HEK293T (cell line): ENCODE data around the gene IL10RB.
"Not testable (repeated sequence)": the region's sequence is repeated elsewhere in the genome, so short reads cannot be mapped to it uniquely, and the experiment has no call there.

Source experiments
- ELF4 ChIP-seq: fragments of 450-650 bp; IDR thresholded peaks from 2 replicates; pipeline ENCODE4 v1.6.1; 2017; ENCODE audit warnings: antibody characterized with exemption
- FOXM1 ChIP-seq: fragments of 450-650 bp; IDR thresholded peaks from 2 replicates; pipeline ENCODE4 v1.6.1; 2017; ENCODE audit warnings: mild to moderate bottlenecking, borderline replicate concordance
- LEF1 ChIP-seq: fragments of 450-650 bp; IDR thresholded peaks from 2 replicates; pipeline ENCODE4 v1.6.1; 2017; ENCODE audit warnings: mild to moderate bottlenecking, borderline replicate concordance
- SP1 ChIP-seq: fragments of 450-650 bp; IDR thresholded peaks from 2 replicates; pipeline ENCODE4 v1.6.1; 2017
- SUZ12 ChIP-seq: fragments of 450-650 bp; IDR thresholded peaks from 2 replicates; pipeline ENCODE4 v1.6.1; 2016; ENCODE audit warnings: mild to moderate bottlenecking

GRCh38 chr21:33242846-33243245 is 23.3 kb upstream of the IL10RB start:
- not testable (repeated sequence) for TF ChIP-seq ELF4, SUZ12, FOXM1, SP1, LEF1
